Adipocyte (in vitro differentiated cells): ENCODE measurements around the gene TEDC2.
"Not testable (repeated sequence)": the region's sequence is repeated elsewhere in the genome, so short reads cannot be mapped to it uniquely, and the experiment has no call there.

ENCODE experiments used
- DNase-seq: peaks from one replicate; pipeline ENCODE4 v3.0.0-alpha.2; 2015; ENCODE audit warnings: low read depth
- H3K27me3 ChIP-seq: replicated peaks from 2 replicates; pipeline ENCODE4 v1.7.0; 2013; ENCODE audit warnings: mild to moderate bottlenecking, low read length, moderate library complexity; ENCODE audit not compliant: control insufficient read depth, insufficient read depth
- H3K36me3 ChIP-seq: 2 replicates; pipeline ENCODE4 v1.7.0; 2013; ENCODE audit warnings: low read length, mild to moderate bottlenecking, moderate library complexity; ENCODE audit not compliant: control insufficient read depth, insufficient read depth, severe bottlenecking
- H3K4me1 ChIP-seq: 2 replicates; pipeline ENCODE4 v1.7.0; 2013; ENCODE audit warnings: mild to moderate bottlenecking, low read length, moderate library complexity; ENCODE audit not compliant: control insufficient read depth, insufficient read depth
- H3K4me3 ChIP-seq: 2 replicates; pipeline ENCODE4 v1.7.0; 2013; ENCODE audit warnings: mild to moderate bottlenecking, low read length, moderate library complexity
- H3K9ac ChIP-seq: 2 replicates; pipeline ENCODE4 v1.7.0; 2013; ENCODE audit warnings: mild to moderate bottlenecking, low read length, moderate library complexity
- H3K9me3 ChIP-seq: 2 replicates; pipeline ENCODE4 v1.7.0; 2013; ENCODE audit warnings: mild to moderate bottlenecking, low read length, moderate library complexity; ENCODE audit not compliant: control insufficient read depth

Gene TEDC2

GRCh38 chr16:2441143-2441804 is 18.6 kb upstream of the TEDC2 start:
- H3K4me1 ChIP-seq, DNase-seq, H3K9me3 ChIP-seq, H3K9ac ChIP-seq, H3K4me3 ChIP-seq, H3K27me3 ChIP-seq: not testable (repeated sequence)
- peaks cover 10% of the 10 kb centered on the region for H3K36me3 ChIP-seq

DNA sequence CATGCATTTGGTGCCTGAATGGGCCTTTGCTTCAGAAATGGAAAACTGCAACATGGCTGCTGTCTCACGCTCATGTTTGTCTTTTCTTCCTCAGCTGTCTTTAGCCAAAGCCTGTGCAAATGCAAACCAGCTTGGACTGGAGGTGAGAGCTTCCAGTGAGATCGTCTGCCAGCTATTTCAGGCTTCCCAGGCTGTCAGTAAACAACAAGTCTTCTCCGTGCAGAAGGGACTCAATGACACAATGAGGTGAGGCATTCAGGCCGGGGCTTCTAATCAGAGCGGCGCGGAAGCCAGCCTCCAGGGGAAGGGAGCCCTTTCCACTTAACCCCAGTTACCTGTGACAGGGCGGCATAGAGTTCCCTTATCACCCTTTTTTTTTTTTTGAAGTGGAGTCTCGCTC is 16.4 kb upstream of the TEDC2 start:
- H3K4me3 ChIP-seq = no peak overlapping the region
- H3K36me3 ChIP-seq = peaks cover 11% of the 10 kb centered on the region
- no peak for DNase-seq
- no peak overlapping the region for H3K9ac ChIP-seq
- H3K9me3 ChIP-seq = no peaks in the 10 kb centered on the region
- H3K4me1 ChIP-seq = peaks cover 8% of the 10 kb centered on the region
- H3K27me3 ChIP-seq = no peaks in the 10 kb centered on the region

DNA sequence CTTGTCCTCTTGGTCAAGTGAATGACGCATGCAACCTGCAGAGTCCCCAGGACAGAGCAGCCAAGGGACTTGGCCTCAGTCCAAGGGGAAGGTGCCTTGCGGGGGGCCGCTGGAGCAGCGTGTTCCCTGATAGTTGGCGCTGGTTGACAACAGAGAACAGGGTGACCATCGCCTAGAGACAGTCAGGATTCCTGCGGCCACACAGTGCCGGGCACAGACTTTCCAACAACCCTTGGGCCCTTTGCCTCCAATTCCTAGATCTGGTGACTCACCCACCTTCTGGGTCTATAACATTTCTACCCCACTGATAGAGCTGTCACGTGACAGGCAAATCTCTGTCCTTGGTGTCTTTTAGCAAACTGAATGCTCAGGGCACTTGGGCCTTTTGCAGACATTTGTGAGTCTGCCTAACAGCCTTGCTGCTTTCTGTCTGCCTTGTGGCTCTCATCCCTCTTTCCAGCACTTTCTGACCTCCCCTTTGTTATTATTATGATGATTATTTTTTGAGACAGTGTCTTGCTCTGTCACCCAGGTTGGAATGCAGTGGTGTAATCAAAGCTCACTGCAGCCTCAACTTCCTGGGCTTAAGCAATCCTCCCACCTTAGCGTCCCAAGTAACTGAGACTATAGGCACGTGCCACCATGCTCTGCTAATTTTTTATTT is 11.9 kb upstream of the TEDC2 start:
- Histone ChIP-seq H3K27me3 (no peaks in the 10 kb centered on the region), H3K4me3 (no peak overlapping the region), H3K9ac (no peak overlapping the region), H3K9me3 (no peaks in the 10 kb centered on the region), H3K36me3 (peaks cover 9% of the 10 kb centered on the region), H3K4me1 (peaks cover 8% of the 10 kb centered on the region)
- DNase-seq = no peak

GRCh38 chr16:2449118-2449517 is 10.8 kb upstream of the TEDC2 start:
- Histone ChIP-seq H3K36me3 (peaks cover 9% of the 10 kb centered on the region), H3K4me3 (no peak overlapping the region), H3K9ac (no peak overlapping the region), H3K4me1 (peaks cover 8% of the 10 kb centered on the region), H3K9me3 (no peaks in the 10 kb centered on the region), H3K27me3 (no peaks in the 10 kb centered on the region)
- no peak for DNase-seq

GRCh38 chr16:2450535-2450934 is 9.4 kb upstream of the TEDC2 start:
- DNase-seq = no peak
- Histone ChIP-seq H3K9me3 (no peaks in the 10 kb centered on the region), H3K4me1 (peaks cover 8% of the 10 kb centered on the region), H3K4me3 (no peak overlapping the region), H3K27me3 (no peaks in the 10 kb centered on the region), H3K9ac (no peak overlapping the region), H3K36me3 (peaks cover 5% of the 10 kb centered on the region)

GRCh38 chr16:2450975-2451381 is 8.9 kb upstream of the TEDC2 start:
- Histone ChIP-seq H3K9me3 (no peaks in the 10 kb centered on the region), H3K36me3 (peaks cover 5% of the 10 kb centered on the region)

DNA sequence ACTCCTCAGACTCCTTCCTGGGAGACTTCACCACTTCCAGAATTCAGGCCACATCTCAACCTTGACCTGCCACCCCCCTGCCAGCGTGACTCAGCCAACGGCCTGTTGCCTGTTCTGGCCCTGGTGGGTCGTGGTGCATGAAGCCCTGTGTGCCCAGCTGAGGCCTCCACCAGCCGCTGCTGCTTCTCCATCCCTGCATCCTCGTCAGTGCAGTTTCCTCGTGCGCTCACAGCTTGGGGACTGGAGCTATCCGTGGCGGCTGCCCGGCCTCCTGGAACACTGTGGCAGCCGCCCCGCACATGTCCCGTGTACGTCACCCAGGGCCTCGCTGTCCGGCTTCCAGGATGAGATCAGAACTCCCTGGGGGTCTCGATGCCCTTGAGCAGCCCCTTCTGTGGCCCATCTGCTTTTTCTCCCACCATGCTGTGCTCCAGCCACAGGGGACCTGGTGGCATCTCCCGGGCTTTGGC is 8.0 kb upstream of the TEDC2 start:
- Histone ChIP-seq H3K36me3 (no peaks in the 10 kb centered on the region), H3K4me3 (no peak overlapping the region), H3K9ac (no peak overlapping the region), H3K4me1 (peaks cover 8% of the 10 kb centered on the region), H3K9me3 (no peaks in the 10 kb centered on the region), H3K27me3 (no peaks in the 10 kb centered on the region)
- DNase-seq = no peak

More at GRCh38 chr16:2450975-2451381, 8.9 kb upstream of the TEDC2 start:
- Histone ChIP-seq H3K27me3 (no peaks in the 10 kb centered on the region), H3K4me3 (no peak overlapping the region), H3K9ac (no peak overlapping the region), H3K4me1 (peaks cover 8% of the 10 kb centered on the region)
- no peak for DNase-seq

DNA sequence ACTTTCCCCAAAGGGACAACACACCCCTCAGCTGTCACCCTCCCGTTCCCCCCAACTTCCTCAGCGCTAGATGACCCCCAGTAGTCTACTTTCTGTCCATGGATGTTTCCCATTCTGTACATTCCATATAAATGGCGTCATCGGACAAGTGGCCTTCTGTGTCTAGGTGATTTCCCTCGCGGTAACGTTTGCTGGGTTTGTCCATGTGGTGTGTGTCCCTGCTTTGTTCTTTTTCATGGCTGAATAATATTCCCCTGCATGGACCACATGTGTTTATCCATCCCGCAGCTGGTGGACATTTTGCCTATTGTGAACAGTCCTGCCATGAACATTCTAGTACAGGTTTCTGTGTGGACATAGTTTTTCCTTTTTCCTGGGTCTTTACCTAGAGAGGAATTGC is 7.3 kb upstream of the TEDC2 start:
- no peak for DNase-seq
- Histone ChIP-seq H3K4me3 (no peak overlapping the region), H3K9ac (no peak overlapping the region), H3K36me3 (no peaks in the 10 kb centered on the region), H3K9me3 (no peaks in the 10 kb centered on the region), H3K27me3 (no peaks in the 10 kb centered on the region), H3K4me1 (peaks cover 8% of the 10 kb centered on the region)

DNA sequence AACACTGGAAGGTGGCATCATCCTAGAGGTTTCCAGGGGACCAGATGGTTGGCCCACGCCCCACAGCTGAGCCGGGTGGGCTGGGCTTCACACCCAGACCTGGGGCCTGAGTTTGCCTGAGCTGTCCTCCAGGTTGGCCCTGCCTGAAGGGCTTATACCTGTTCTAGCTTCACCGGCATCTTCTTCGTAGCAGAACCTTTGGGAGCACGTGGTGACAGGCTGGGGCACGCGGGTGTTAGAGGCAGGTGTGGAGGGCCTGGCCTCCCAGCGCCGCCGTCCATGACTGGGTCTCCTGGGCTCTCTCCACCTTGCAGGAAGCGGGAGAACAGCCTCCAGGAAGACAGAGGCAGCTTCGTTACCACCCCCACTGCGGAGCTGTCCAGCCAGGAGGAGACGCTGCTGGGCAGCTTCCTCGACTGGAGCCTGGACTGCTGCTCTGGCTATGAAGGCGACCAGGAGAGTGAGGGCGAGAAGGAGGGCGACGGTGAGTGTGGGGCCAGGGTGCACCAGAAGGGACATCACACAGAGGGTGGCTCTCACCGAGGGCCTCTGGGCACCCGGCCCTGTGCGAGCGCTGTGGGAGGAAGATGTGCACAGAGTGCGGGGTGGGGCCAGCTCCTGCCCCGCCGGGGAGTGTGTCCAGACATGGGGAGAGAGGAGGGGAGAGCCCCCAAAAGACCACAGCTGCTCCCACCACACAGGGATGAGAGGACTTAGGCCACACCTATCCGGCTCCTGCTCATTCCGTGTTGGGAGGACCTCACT is 4.6 kb upstream of the TEDC2 start:
- Histone ChIP-seq H3K36me3 (no peaks in the 10 kb centered on the region), H3K4me1 (peaks cover 5% of the 10 kb centered on the region), H3K9ac (no peak overlapping the region), H3K9me3 (no peaks in the 10 kb centered on the region), H3K27me3 (no peaks in the 10 kb centered on the region), H3K4me3 (no peak overlapping the region)
- DNase-seq = no peak

- Histone ChIP-seq H3K36me3 (no peaks in the 10 kb centered on the region), H3K4me3 (no peak overlapping the region), H3K27me3 (no peaks in the 10 kb centered on the region), H3K9ac (no peak overlapping the region), H3K4me1 (peaks cover 8% of the 10 kb centered on the region), H3K9me3 (no peaks in the 10 kb centered on the region)
- no peak for DNase-seq
Measured at GRCh38 chr16:2456551-2457153, 3.3 kb upstream of the TEDC2 start.

GRCh38 chr16:2457267-2457666 is 2.6 kb upstream of the TEDC2 start:
- H3K4me1 ChIP-seq = peaks cover 8% of the 10 kb centered on the region
- no peak overlapping the region for H3K4me3 ChIP-seq
- no peaks in the 10 kb centered on the region for H3K36me3 ChIP-seq

More at GRCh38 chr16:2457267-2457666, 2.6 kb upstream of the TEDC2 start:
- Histone ChIP-seq H3K9ac (no peak overlapping the region), H3K9me3 (no peaks in the 10 kb centered on the region), H3K27me3 (no peaks in the 10 kb centered on the region)
- DNase-seq = no peak
